ENCODE data around the gene DNASE1L2. TPM values are rescaled to one million over a fixed set of nuclear protein-coding genes. Genes with fewer than 3 reads are reported as not detected.

DNASE1L2 gene
- total RNA-seq, 1 experiment from 2014 or later = 1.9 TPM

GRCh38 chr16:2280981-2281542, 44.8 kb downstream of the DNASE1L2 start:
- no peak overlapping the region for H3K4me2 ChIP-seq (ENCODE audit: low read length)
- no peak overlapping the region for H3K9ac ChIP-seq (ENCODE audit: low read length)
- H3K9me2 ChIP-seq (ENCODE audit: insufficient read depth) = no peaks in the 10 kb centered on the region
- no peaks in the 10 kb centered on the region for H3K36me3 ChIP-seq (ENCODE audit: control insufficient read depth in 1 of 2, insufficient read depth in 2 of 2, low read length in 2 of 2)
- no peaks in the 10 kb centered on the region for H3K27me3 ChIP-seq (ENCODE audit: insufficient read depth, low read length)
- BruUV-seq (replicated peaks) = no TSS peak
- H3K79me2 ChIP-seq (ENCODE audit: insufficient read depth, low read length) = no peaks in the 10 kb centered on the region
- H3K4me1 ChIP-seq (ENCODE audit: control insufficient read depth in 1 of 2, insufficient read depth in 2 of 2, low read length in 2 of 2) = no peaks in the 10 kb centered on the region
- ChIA-PET CTCF (no interaction called here), RAD21 (ENCODE audit: low non-redundant PET in 1 of 2, low total read pairs in 2 of 2, uncharacterized antibody in 2 of 2, unreplicated experiment in 2 of 2) (no interaction called here), POLR2A (no interaction called here)
- H2AFZ ChIP-seq (ENCODE audit: low read depth, low read length, poor library complexity, severe bottlenecking) = no peak overlapping the region
- H3K9me3 ChIP-seq (ENCODE audit: control insufficient read depth in 1 of 2, insufficient read depth in 1 of 2, low read depth in 1 of 2, low read length in 2 of 2) = no peaks in the 10 kb centered on the region
- H3K27ac ChIP-seq (ENCODE audit: low read depth, low read length) = no peak overlapping the region
- TF ChIP-seq EZH2phosphoT487 (IDR thresholded peaks at IDR 0.05; ENCODE audit: borderline replicate concordance) (no peak), JUND (IDR thresholded peaks at IDR 0.05) (no peak), CEBPB (IDR thresholded peaks at IDR 0.05; ENCODE audit: low read depth) (no peak), YY1 (IDR thresholded peaks at IDR 0.05; ENCODE audit: extremely low read depth, insufficient replicate concordance, low read depth, low read length) (no peak), SP1 (IDR thresholded peaks at IDR 0.05; ENCODE audit: low read depth) (no peak), ZNF274 (IDR thresholded peaks at IDR 0.05; ENCODE audit: low read depth, low read length) (no peak), POLR2A (IDR thresholded peaks at IDR 0.05; ENCODE audit: borderline replicate concordance, extremely low read depth, insufficient read depth, insufficient read length) (no peak), TCF7L2 (IDR thresholded peaks at IDR 0.05; ENCODE audit: borderline replicate concordance, extremely low read depth, insufficient read depth, insufficient read length) (no peak), FOSL1 (IDR thresholded peaks at IDR 0.05; ENCODE audit: low read depth) (no peak), ATF3 (IDR thresholded peaks at IDR 0.05) (no peak), ZBTB33 (IDR thresholded peaks at IDR 0.05; ENCODE audit: extremely low read depth, insufficient replicate concordance, low read length) (no peak), SIN3A (IDR thresholded peaks at IDR 0.05; ENCODE audit: low read depth) (no peak), RAD21 (IDR thresholded peaks at IDR 0.05; ENCODE audit: low read depth) (no peak), POLR2AphosphoS5 (IDR thresholded peaks at IDR 0.05; ENCODE audit: low read depth, low read length) (no peak), ZFX (IDR thresholded peaks at IDR 0.05) (no peak), EGR1 (IDR thresholded peaks at IDR 0.05; ENCODE audit: low read depth) (no peak), EZH2 (IDR thresholded peaks at IDR 0.05) (no peak), CBX3 (IDR thresholded peaks at IDR 0.05; ENCODE audit: low read depth) (no peak), ELF1 (IDR thresholded peaks at IDR 0.05; ENCODE audit: borderline replicate concordance, low read depth) (no peak)
- TF ChIP-seq, protein P1, sequence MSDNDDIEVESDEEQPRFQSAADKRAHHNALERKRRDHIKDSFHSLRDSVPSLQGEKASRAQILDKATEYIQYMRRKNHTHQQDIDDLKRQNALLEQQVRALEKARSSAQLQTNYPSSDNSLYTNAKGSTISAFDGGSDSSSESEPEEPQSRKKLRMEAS (IDR thresholded peaks at IDR 0.05) = no peak
- H4K20me1 ChIP-seq (ENCODE audit: insufficient read depth) = no peaks in the 10 kb centered on the region
- DNase-seq (ENCODE audit: low read depth, low spot score) (no peak), ATAC-seq (no peak)
- no peak overlapping the region for H3K4me3 ChIP-seq (replicated peaks in 1 of 2; ENCODE audit: low read depth in 1 of 2, low read length in 2 of 2)
- intact Hi-C loops (cut with micrococcal nuclease) = no loop called here

Measured in HCT116 (cell line).